ENCODE measurements around the gene MAGEA10. TPM values are rescaled to one million over a fixed set of nuclear protein-coding genes. Genes with fewer than 3 reads are reported as not detected.
"Not testable (repeated sequence)": the region's sequence is repeated elsewhere in the genome, so short reads cannot be mapped to it uniquely, and the experiment has no call there.

MAGEA10 gene
- not detected for total RNA-seq
- long read RNA-seq, result 0 reads

GRCh38 chrX:152138388-152138784 is at the start of gene MAGEA10:
TSS of gene MAGEA10 (minus strand) at chrX:152138577. CDS start at chrX:152135620, 2,957 bp downstream.
- no peak for DNase-seq (ENCODE audit: low spot score)
- intact Hi-C loops (cut with DNase I), result no loop called here

GRCh38 chrX:152177497-152178269 is 39.3 kb upstream of the MAGEA10 start:
- no peak for DNase-seq (ENCODE audit: low spot score)
- intact Hi-C loops (cut with DNase I), result no loop called here

GRCh38 chrX:152177052-152177451 is 38.7 kb upstream of the MAGEA10 start:
- no peak for DNase-seq (ENCODE audit: low spot score)
- intact Hi-C loops (cut with DNase I), result no loop called here

GRCh38 chrX:152175892-152176291 is 37.5 kb upstream of the MAGEA10 start:
- intact Hi-C loops (cut with DNase I); DNase-seq (ENCODE audit: low spot score): not testable (repeated sequence)

- intact Hi-C loops (cut with DNase I); DNase-seq (ENCODE audit: low spot score): not testable (repeated sequence)
These were observed 35.5 kb upstream of the MAGEA10 start for GRCh38 chrX:152173923-152174322.

GRCh38 chrX:152170621-152171020 is 32.2 kb upstream of the MAGEA10 start:
- DNase-seq (ENCODE audit: low spot score), result no peak
- intact Hi-C loops (cut with DNase I), result no loop called here

GRCh38 chrX:152165033-152165743 is 26.8 kb upstream of the MAGEA10 start:
- no peak for DNase-seq (ENCODE audit: low spot score)
- intact Hi-C loops (cut with DNase I), result no loop called here

- no peak for DNase-seq (ENCODE audit: low spot score)
- intact Hi-C loops (cut with DNase I), result no loop called here
These were observed 18.7 kb upstream of the MAGEA10 start for GRCh38 chrX:152157042-152157441.

GRCh38 chrX:152155766-152156310 is 17.5 kb upstream of the MAGEA10 start:
- DNase-seq (ENCODE audit: low spot score), result no peak
- intact Hi-C loops (cut with DNase I), result no loop called here

GRCh38 chrX:152154050-152154449 is 15.7 kb upstream of the MAGEA10 start:
- intact Hi-C loops (cut with DNase I), result no loop called here

GRCh38 chrX:152151256-152151655 is 12.9 kb upstream of the MAGEA10 start:
- intact Hi-C loops (cut with DNase I), result no loop called here
- no peak for DNase-seq (ENCODE audit: low spot score)

More at GRCh38 chrX:152154050-152154449, 15.7 kb upstream of the MAGEA10 start:
- DNase-seq (ENCODE audit: low spot score), result no peak

- intact Hi-C loops (cut with DNase I), result no loop called here
These were observed 11.3 kb upstream of the MAGEA10 start for GRCh38 chrX:152149648-152150047.

GRCh38 chrX:152139589-152139988 is 1.2 kb upstream of the MAGEA10 start:
- no peak for DNase-seq (ENCODE audit: low spot score)
- intact Hi-C loops (cut with DNase I), result no loop called here

More at GRCh38 chrX:152149648-152150047, 11.3 kb upstream of the MAGEA10 start:
- no peak for DNase-seq (ENCODE audit: low spot score)

GRCh38 chrX:152137771-152138387 is 498 bp downstream of the MAGEA10 start:
- no peak for DNase-seq (ENCODE audit: low spot score)
- intact Hi-C loops (cut with DNase I), result no loop called here

GRCh38 chrX:152136312-152136711 is 2.1 kb downstream of the MAGEA10 start:
- DNase-seq (ENCODE audit: low spot score), result no peak
- intact Hi-C loops (cut with DNase I), result no loop called here

GRCh38 chrX:152131525-152131924 is 6.9 kb downstream of the MAGEA10 start:
- intact Hi-C loops (cut with DNase I), result no loop called here
- no peak for DNase-seq (ENCODE audit: low spot score)

GRCh38 chrX:152129069-152129844 is 9.1 kb downstream of the MAGEA10 start:
- intact Hi-C loops (cut with DNase I); DNase-seq (ENCODE audit: low spot score): not testable (repeated sequence)

GRCh38 chrX:152117305-152117704 is 21.1 kb downstream of the MAGEA10 start:
- no peak for DNase-seq (ENCODE audit: low spot score)
- intact Hi-C loops (cut with DNase I), result no loop called here

GRCh38 chrX:152108527-152108926 is 29.9 kb downstream of the MAGEA10 start:
- intact Hi-C loops (cut with DNase I), result no loop called here

More at GRCh38 chrX:152108527-152108926, 29.9 kb downstream of the MAGEA10 start:
- DNase-seq (ENCODE audit: low spot score), result no peak

Data from cardiac septum (tissue), 1 donor.